ENCODE results near the gene DHRS4.
"Not testable (repeated sequence)": the region's sequence is repeated elsewhere in the genome, so short reads cannot be mapped to it uniquely, and the experiment has no call there.

GRCh38 chr14:23969130-23969480 lies 15.5 kb downstream of the DHRS4 start:
- TF ChIP-seq CTCF (IDR thresholded peaks at IDR 0.05; ENCODE audit: low read depth, low read length); EZH2phosphoT487 (IDR thresholded peaks at IDR 0.05; ENCODE audit: low read depth): not testable (repeated sequence)
